Stimulated activated CD4-positive, alpha-beta T cell treated with anti-CD3 and anti-CD28 coated beads, Interleukin-1b, Interleukin-23, amount 100 ng/mL, for 4 hours (primary cell): ENCODE data around the gene SPG7.
"Not testable (repeated sequence)": the region's sequence is repeated elsewhere in the genome, so short reads cannot be mapped to it uniquely, and the experiment has no call there.

Experiments
- DNase-seq, 2 donors: peaks; one replicate each; pipeline ENCODE4 v3.0.0-alpha.2; 2020; ENCODE audit warnings: low read depth in 2 of 2

The SPG7 gene

DNA sequence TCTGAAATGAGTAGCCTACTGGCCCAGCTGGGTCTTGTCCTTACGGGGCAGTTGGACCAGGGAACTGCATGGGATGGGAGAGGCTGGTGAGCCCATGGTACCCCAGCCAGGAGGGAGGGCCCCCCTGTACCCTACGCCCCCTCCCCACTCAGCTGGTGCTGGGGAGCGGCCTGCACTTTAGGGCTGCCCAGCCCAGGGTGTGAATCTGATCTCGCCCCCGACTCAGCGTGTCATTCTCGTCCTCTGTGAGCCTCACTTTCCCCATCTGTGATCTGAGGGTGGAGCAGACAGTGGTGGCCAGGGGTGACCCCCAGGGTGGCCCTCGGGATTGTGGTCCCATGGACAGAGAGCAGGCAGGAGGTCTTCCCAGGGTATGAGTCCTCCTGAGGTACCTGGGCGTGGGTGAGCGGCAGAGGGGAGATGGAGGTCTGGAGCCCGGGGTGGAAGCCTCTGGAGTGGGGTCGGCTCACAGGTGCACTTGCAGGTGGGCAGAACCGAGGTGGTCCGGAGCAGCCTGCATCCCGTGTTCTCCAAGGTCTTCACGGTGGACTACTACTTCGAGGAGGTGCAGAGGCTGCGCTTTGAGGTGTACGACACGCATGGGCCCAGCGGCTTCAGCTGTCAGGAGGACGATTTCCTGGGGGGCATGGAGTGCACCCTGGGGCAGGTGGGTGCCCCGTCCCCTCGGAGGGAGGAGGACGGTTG lies 69.0 kb downstream of the SPG7 start:
- DNase-seq = no peak

GRCh38 chr16:89579351-89579750 lies 71.1 kb downstream of the SPG7 start:
- no peak for DNase-seq

- no peak for DNase-seq
Measured at GRCh38 chr16:89581045-89581695, 73.0 kb downstream of the SPG7 start.

GRCh38 chr16:89581861-89582563 lies 73.8 kb downstream of the SPG7 start:
- no peak for DNase-seq

GRCh38 chr16:89582614-89583196 lies 74.5 kb downstream of the SPG7 start:
- no peak for DNase-seq

- no peak for DNase-seq
Measured at GRCh38 chr16:89583197-89583894, 75.1 kb downstream of the SPG7 start.

DNA sequence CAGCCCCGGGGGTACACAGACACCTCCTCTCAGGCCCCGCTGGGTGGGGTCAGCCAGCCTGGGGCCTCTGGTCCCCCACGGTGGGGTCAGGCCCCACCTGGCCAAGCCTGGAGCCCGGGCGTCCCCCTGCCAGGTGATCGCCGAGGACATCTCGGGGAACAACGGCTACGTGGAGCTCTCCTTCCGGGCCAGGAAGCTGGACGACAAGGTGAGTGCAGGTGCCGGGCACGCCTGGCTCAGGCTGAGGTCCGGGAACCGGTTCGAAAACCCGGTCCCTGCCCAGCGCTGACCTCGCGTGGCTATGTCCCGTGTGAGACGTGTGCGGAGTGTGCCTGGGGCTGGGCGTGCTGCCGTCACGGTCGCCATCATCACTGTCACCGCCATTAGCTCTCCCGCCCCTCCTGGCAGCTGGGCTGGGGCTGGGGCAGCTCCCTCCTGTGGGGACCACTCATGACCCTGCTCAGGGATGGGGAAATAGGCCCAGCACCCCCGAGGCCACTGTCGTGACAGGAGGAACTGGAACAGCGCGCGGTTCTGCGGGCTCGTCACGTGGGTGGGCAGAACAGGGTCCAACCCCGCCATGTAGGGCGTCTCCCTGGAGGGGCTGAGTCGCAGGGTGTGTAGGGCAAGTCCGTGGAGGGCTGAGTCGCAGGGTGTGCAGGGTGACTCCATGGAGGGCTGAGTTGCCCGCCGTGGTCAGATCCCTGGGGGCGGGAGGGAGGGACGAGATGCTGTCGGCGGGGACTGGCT lies 75.9 kb downstream of the SPG7 start:
- no peak for DNase-seq

- no peak for DNase-seq
Measured at GRCh38 chr16:89584768-89585549, 76.8 kb downstream of the SPG7 start.

- no peak for DNase-seq
Measured at GRCh38 chr16:89586218-89586617, 78.0 kb downstream of the SPG7 start.

DNA sequence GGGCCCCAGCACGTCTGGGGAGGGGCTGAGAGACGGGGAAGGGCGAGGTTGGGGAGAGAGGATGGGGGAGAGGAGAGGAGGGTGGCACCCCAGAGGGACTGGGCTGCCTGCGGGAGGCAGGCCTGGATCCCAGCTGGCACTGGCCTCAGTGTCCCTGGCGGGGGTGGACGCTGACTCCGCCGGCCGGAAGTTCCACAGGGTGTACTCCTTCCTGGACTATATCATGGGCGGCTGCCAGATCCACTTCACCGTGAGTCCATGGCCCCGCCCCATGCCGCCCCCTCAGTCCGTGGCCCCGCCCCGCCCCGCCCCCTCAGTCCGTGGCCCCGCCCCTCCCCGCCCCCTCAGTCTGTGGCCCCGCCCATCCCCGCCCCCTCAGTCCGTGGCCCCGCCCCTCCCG lies 78.7 kb downstream of the SPG7 start:
- DNase-seq = no peak

DNA sequence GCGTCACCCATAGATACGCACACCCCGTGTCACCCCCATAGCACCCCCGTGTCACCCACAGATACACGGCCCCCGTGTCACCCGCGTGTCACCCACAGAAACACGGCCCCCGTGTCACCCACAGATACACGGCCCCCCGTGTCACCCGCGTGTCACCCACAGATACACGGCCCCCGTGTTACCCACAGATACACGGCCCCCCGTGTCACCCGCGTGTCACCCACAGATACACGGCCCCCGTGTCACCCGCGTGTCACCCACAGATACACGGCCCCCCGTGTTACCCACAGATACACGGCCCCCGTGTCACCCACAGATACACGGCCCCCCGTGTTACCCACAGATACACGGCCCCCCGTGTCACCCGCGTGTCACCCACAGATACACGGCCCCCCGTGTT lies 79.5 kb downstream of the SPG7 start:
- not testable (repeated sequence) for DNase-seq

DNA sequence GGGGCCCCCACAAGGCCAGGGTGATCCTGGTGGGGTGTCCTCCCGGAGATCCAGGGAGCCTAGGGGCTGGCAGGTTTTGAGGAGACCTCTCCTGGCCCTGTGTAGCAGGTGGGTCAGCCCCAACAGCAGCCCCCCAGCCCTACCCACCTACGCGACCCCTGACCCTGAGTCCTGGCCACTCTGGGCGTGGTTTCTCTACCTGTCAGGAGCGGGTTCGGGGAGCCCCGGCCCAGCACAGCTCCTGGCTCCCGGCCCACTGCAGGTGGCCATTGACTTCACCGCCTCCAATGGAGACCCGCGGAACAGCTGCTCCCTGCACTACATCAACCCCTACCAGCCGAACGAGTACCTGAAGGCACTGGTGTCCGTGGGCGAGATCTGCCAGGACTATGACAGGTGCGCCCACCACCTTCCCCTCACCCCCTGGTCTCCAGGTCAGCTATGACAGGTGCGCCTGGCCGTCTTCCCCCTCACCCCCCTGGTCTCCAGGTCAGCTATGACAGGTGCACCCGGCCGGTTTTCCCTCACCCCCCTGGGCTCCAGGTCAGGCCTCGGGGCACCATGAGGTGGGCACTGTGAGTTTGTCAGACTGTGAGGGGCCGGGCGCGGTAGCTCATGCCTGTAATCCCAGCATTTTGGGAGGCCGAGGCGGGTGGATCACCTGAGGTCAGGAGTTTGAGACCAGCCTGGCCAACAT lies 80.4 kb downstream of the SPG7 start:
- no peak for DNase-seq

- DNase-seq = no peak
Measured at GRCh38 chr16:89589241-89589926, 81.2 kb downstream of the SPG7 start.

DNA sequence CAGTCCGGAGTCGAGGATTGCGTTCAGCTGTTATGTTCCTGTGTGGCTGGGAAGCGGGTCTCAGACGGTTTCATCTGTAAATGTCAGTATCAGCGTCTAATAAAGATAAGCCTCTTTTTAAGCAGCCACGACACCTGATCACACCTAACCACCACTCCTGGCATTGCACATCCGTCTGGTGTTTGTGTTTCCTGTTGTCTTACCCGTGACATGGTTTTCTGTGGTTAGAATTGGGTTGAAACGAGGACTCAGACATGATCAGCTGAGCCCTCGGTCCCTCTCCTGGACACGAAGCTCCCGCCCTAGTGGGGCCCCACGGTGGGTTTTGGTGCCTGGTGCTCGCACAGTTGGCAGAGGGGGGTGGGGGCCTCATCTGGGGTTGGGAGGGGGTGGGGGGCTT lies 85.6 kb downstream of the SPG7 start:
- DNase-seq = no peak

DNA sequence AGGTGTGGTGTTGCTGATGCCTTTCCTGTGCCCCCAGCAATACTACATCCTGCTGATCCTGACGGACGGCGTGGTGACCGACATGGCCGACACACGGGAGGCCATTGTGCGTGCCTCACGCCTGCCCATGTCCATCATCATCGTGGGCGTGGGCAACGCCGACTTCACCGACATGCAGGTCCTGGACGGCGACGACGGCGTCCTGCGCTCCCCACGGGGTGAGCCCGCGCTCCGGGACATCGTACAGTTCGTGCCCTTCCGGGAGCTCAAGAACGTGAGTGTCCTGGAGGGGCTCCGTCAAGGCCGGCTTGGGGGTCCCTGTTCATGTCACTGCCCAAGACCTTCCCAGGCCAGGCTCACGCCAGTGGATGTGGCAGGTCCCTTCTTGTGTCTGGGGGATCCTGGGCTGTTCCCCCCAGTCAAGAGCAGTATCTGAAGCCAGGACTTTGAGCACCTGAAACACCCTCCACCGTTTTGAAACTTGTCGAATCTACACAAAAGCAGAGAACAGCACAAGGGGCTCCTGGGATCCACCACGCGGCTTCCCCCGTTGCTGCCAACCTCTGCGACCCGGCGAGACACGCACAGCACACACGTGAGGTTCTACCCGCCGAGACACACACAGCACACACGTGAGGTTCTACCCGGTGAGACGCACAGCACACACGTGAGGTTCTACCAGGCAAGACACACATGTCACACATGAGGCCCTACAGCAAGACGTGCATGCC lies 87.3 kb downstream of the SPG7 start:
- no peak for DNase-seq

DNA sequence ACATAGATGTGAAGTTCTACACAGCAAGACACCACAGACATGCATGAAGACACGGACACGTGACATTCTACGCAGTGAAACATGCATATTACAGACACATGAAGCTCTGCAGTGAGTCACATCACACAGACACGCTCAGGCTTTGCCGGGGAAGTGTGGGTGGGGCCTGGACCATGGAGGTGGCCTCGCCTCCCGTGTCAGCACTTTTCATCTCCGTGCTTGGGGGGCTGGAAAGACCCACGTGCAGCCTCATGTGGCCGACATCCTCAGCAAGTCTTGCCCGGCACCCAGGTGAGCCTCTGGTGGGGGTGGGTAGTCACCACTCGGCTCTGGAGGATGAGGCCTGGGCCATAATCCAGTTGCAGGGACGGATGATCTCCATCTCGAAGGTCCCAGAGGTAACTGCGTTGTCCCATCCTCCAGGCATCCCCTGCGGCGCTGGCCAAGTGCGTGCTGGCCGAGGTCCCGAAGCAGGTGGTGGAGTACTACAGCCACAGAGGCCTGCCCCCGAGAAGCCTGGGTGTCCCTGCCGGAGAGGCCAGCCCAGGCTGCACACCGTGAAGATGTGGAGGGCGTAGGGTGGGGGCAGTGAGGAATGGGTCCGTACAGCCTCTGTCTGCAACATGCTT lies 88.0 kb downstream of the SPG7 start:
- DNase-seq = no peak

- DNase-seq = no peak
Measured at GRCh38 chr16:89596957-89597649, 88.9 kb downstream of the SPG7 start.

DNA sequence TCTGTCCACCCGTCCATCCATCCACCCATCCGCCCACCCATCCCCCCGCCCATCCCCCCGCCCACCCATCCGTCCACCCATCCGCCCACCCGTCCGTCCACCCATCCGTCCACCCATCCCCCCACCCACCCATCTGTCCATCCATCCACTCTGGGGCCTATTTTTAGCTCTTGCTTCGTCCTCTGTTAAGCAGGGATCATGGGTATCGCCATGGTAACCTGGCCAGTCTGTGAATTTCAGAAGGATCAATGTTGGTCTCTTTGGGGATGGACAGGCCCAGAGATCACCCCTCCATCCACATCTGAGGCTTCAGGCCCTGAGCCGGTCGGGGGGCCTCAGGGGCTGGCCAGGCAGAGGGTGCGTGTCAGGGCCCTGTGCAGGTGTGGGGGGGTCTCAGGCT lies 90.0 kb downstream of the SPG7 start:
- DNase-seq = no peak
